Astrocyte of the cerebellum (primary cell): ENCODE results near the gene DSCAML1.

Experiments
- DNase-seq: peaks from one replicate; pipeline ENCODE4 v3.0.0-alpha.2; 2011; ENCODE audit warnings: low read depth
- H3K4me3 ChIP-seq: 2 replicates; pipeline ENCODE4 v1.5.1; 2011; ENCODE audit warnings: mild to moderate bottlenecking, low read depth, low read length, moderate library complexity
- in situ Hi-C: cut with HindIII; loops from 2 replicates; pipeline ENCODE4 v1.10.0; 2017; ENCODE audit warnings: low sequenced_read_pairs
- TF ChIP-seq, protein P1 (sequence below): IDR thresholded peaks from 2 replicates; pipeline ENCODE4 v1.5.1; 2012; ENCODE audit warnings: low read length, low read depth, moderate library complexity, mild to moderate bottlenecking; ENCODE audit errors: missing control alignments

Gene DSCAML1

DNA sequence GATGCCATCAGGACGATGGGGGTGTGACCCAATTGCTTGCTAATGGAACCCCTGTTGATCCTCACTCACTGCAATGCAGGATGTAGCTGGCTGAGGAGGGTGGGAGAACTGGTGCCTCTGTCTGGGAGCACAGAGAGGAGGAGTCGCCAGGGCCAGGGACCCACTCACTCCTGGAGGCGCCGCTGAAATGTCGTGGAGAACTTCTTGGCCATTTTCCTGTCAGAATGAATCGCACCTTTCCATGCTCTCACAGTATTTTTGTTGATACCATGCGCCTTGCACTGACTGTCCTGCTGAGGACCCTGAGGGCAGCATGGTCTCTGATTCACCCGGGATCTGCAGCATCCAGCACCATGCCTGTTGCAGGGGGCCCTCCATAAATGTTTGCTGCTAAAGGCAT lies 211.4 kb downstream of the DSCAML1 start:
- DNase-seq = no peak
- in situ Hi-C loops = no loop called here
- TF ChIP-seq, protein P1, sequence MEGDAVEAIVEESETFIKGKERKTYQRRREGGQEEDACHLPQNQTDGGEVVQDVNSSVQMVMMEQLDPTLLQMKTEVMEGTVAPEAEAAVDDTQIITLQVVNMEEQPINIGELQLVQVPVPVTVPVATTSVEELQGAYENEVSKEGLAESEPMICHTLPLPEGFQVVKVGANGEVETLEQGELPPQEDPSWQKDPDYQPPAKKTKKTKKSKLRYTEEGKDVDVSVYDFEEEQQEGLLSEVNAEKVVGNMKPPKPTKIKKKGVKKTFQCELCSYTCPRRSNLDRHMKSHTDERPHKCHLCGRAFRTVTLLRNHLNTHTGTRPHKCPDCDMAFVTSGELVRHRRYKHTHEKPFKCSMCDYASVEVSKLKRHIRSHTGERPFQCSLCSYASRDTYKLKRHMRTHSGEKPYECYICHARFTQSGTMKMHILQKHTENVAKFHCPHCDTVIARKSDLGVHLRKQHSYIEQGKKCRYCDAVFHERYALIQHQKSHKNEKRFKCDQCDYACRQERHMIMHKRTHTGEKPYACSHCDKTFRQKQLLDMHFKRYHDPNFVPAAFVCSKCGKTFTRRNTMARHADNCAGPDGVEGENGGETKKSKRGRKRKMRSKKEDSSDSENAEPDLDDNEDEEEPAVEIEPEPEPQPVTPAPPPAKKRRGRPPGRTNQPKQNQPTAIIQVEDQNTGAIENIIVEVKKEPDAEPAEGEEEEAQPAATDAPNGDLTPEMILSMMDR = no peak
- no peak overlapping the region for H3K4me3 ChIP-seq

DNA sequence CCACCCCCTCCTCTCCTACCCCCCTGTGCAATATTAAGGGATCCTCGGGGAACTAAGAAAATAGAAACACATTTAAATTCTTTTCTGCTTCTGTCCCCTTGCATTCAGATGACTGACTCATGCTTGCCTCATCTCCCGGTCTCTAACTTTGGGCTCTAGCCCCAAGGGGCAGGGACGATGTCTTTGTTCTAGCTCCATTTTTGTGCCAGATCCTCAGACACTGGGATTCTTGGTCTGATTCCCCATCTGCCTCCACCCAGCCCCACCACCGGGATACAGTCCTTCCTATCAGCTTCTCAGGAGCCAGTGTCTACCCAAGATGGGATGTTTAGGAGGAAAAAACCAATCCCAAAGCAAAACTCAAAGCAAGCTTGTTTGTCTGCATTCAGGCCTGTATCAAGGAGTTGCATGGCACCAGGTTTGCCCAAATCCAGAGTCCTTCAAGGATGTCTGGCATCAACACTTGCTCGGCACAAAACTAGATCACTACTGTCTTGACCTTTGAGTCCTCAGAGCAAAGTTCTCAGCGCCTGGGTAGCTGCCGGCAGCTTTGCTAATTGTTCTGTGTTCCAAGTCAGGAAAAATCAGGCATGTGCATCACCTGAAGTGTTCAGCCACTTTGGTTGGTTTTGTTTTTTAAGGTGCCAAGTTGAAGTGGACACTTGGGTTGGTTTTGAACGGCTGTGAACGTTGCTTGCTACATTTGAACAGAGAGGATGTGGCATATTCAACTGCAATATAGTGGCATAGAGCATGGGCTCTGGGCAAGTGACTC lies 212.8 kb downstream of the DSCAML1 start:
- H3K4me3 ChIP-seq = no peak overlapping the region
- in situ Hi-C loops = loop anchor here (5.0 kb wide), 1 partner anchor 142 kb away; no protein-coding TSS in a partner anchor
- no peak for DNase-seq
- TF ChIP-seq, protein P1 = no peak

DNA sequence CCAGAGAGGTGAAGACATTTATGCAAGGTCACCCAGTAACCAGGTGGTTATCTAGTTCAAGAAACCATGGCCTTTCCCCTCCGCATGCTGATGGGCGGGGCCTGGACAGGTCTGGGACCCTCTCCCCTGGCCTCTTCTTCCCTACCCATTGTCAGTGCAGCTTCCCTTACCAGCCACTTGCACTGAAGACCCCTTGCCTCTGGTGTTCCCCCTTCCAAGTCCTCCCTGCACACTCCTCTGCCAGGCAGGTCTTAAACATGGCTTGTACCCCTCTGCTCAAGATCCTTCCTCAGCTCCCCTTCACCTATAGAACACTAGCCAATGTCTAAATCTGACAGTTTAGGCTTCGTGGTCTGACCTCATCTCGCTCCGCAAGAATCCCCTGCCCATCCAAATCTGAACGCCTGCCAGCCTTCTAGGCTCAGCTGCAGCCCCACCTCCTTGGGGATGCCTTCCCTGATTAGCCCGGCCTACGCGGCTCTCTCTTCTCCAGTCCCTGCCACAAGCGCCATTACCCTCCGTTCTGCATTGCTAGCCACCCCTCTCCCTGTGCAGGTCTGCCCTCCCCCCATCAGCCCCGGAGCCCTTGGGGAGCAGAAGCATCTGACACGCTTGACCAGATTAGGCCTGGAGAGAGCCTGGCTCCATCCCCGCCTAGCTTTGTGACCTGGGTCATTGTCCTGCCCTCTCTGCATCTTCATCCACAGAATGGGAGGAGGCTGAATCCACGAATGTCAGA lies 213.8 kb downstream of the DSCAML1 start:
- TF ChIP-seq, protein P1 = no peak
- in situ Hi-C loops = loop anchor here (5.0 kb wide), 1 partner anchor 141 kb away; no protein-coding TSS in a partner anchor
- no peak for DNase-seq

DNA sequence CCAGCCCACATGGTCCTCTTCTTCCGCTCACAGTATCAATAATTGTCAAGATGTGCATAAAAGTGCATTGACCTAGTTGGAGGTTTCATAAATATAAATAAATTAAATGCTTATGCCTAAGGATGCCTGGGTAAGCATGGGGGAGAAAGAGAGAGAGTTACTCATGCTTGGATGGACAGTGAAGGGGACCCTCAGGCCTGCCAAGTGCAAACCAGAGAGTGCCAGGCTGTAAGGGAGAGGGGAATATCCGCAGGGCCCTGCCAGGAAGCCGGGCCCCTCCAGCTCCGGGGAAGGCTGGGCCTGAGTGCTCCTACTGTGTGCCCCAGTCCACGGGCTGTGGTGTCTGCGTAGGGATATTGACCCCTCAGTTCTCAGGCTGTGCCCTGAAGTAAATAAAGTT lies 214.6 kb downstream of the DSCAML1 start:
- in situ Hi-C loops = loop anchor here (5.0 kb wide), 1 partner anchor 140 kb away; no protein-coding TSS in a partner anchor
- no peak for DNase-seq
- H3K4me3 ChIP-seq = no peak overlapping the region
- TF ChIP-seq, protein P1 = no peak

More for the DNA sequence above, 213.8 kb downstream of the DSCAML1 start:
- no peak overlapping the region for H3K4me3 ChIP-seq

DNA sequence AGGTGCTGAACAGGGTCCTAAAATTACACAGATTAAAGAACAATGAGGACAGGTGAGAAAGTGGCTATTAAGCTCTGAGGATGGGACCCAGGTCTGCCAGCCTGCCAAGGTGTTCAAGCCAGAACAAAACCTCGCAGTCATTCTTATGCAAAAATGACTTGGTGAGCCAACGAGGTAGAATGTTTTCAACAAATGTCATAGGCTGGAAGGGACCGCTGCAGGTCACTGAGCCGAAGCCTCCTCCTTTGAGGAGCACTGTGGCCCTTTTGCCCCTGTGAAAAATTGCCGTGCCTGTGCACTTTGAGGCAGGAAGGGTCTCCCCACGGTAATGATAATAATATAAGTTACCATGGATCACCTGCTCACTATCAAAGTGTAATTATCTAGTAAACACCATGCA lies 216.2 kb downstream of the DSCAML1 start:
- in situ Hi-C loops = loop anchor here (5.0 kb wide), 1 partner anchor 139 kb away; no protein-coding TSS in a partner anchor
- TF ChIP-seq, protein P1 = no peak
- no peak overlapping the region for H3K4me3 ChIP-seq
- no peak for DNase-seq

DNA sequence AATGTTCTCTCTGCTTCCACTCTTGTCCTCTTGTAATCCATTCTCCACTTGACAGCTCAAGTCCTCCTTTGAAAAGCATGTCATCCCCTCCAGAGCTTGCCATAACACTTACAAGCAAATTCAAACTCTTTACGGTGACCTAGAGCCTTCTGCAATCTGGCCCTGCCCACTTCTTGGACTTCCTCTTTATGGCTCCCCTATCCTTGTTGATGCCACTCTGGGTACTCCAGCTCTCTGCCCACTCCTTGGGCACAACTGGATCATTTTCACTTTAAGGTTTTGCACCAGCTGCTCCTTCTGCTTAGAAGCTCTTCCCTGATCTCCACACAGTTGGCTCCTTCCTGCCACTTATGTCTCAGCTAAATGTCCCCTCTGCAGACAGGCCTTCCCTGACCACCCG lies 217.9 kb downstream of the DSCAML1 start:
- in situ Hi-C loops = no loop called here
- TF ChIP-seq, protein P1 = no peak
- DNase-seq = no peak
- no peak overlapping the region for H3K4me3 ChIP-seq
